DOHH2 (cell line): Measurements from ENCODE around the gene STPG2.

Experiments
- H3F3A ChIP-seq: fragments of 200-600 bp; sonication (generic), shearing (Covaris generic); 2 replicates; pipeline ENCODE4 v1.6.0; 2016; ENCODE audit warnings: antibody characterized with exemption, mild to moderate bottlenecking; ENCODE audit not compliant: control insufficient read depth, insufficient read depth
- H3K27ac ChIP-seq: fragments of 200-600 bp; sonication (generic); 2 replicates; pipeline ENCODE4 v1.5.1; 2014; ENCODE audit warnings: low read depth, mild to moderate bottlenecking, low read length, moderate library complexity
- H3K27me3 ChIP-seq: fragments of 200-600 bp; sonication (generic); 2 replicates; pipeline ENCODE4 v1.6.1; 2014; ENCODE audit warnings: mild to moderate bottlenecking, low read length, mixed read lengths; ENCODE audit not compliant: control insufficient read depth
- H3K36me3 ChIP-seq: fragments of 200-600 bp; sonication (generic); 2 replicates; pipeline ENCODE4 v1.6.1; 2014; ENCODE audit warnings: mild to moderate bottlenecking, low read length, moderate library complexity, mixed read lengths; ENCODE audit not compliant: control insufficient read depth
- H3K4me1 ChIP-seq: fragments of 200-600 bp; sonication (generic); 2 replicates; pipeline ENCODE4 v1.6.1; 2014; ENCODE audit warnings: mild to moderate bottlenecking, low read length, mixed read lengths; ENCODE audit not compliant: control insufficient read depth
- H3K4me2 ChIP-seq: fragments of 200-600 bp; sonication (generic); 2 replicates; pipeline ENCODE4 v1.6.0; 2014; ENCODE audit warnings: mild to moderate bottlenecking, low read length, moderate library complexity
- H3K4me3 ChIP-seq: fragments of 200-600 bp; sonication (generic); 2 replicates; pipeline ENCODE4 v1.5.1; 2014; ENCODE audit warnings: mild to moderate bottlenecking, low read length, mixed read lengths
- H3K79me2 ChIP-seq: fragments of 200-600 bp; sonication (generic); 2 replicates; pipeline ENCODE4 v1.6.1; 2014; ENCODE audit warnings: mild to moderate bottlenecking, low read length, mixed read lengths; ENCODE audit not compliant: control insufficient read depth
- H3K9me2 ChIP-seq: fragments of 200-600 bp; sonication (generic); replicated peaks from 2 replicates; pipeline ENCODE4 v1.6.1; 2014; ENCODE audit warnings: mild to moderate bottlenecking, low read length, mixed read lengths; ENCODE audit not compliant: control insufficient read depth
- H3K9me3 ChIP-seq: fragments of 200-600 bp; sonication (generic); 2 replicates; pipeline ENCODE4 v1.6.1; 2014; ENCODE audit warnings: antibody characterized with exemption, low read length, mixed read lengths; ENCODE audit not compliant: control insufficient read depth, insufficient read depth
- H4K20me1 ChIP-seq: fragments of 200-600 bp; sonication (generic); 2 replicates; pipeline ENCODE4 v1.6.0; 2014; ENCODE audit warnings: low read depth, mild to moderate bottlenecking, antibody characterized with exemption, low read length, moderate library complexity; ENCODE audit not compliant: control insufficient read depth, insufficient read depth
- EZH2phosphoT487 ChIP-seq: fragments of 200-600 bp; sonication (generic); IDR thresholded peaks from 2 replicates; pipeline ENCODE4 v1.6.1; 2017; ENCODE audit warnings: borderline replicate concordance, mild to moderate bottlenecking, antibody characterized with exemption, low read length, moderate library complexity, mixed read lengths
- TF ChIP-seq, protein P1 (sequence below): fragments of 200-600 bp; sonication (generic); IDR thresholded peaks from one replicate; pipeline ENCODE4 v1.5.1; 2014; ENCODE audit warnings: antibody characterized with exemption, mild to moderate bottlenecking, low read depth, low read length; ENCODE audit not compliant: poor library complexity, severe bottlenecking

STPG2 gene

DNA sequence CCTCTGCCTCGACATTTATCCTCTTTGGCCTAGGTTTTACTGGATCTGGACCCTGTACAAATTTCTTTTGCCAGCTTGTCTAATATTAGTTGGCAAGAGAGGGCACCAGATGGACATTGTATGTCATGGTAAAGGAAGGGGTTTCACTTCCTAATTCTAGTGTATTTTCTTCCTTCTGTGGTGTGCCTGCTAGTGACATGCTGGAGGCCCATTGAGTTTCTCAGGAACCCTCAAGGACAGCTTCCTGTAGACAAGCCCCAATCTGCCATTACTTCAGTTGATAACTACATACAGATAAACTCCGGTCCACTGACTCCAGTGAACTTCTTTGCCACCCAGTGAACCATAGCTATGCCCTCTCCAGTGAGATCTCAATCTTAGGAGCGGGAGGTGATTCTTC, 116.9 kb downstream of the STPG2 start:
- no peaks in the 10 kb centered on the region for H3K4me1 ChIP-seq

DNA sequence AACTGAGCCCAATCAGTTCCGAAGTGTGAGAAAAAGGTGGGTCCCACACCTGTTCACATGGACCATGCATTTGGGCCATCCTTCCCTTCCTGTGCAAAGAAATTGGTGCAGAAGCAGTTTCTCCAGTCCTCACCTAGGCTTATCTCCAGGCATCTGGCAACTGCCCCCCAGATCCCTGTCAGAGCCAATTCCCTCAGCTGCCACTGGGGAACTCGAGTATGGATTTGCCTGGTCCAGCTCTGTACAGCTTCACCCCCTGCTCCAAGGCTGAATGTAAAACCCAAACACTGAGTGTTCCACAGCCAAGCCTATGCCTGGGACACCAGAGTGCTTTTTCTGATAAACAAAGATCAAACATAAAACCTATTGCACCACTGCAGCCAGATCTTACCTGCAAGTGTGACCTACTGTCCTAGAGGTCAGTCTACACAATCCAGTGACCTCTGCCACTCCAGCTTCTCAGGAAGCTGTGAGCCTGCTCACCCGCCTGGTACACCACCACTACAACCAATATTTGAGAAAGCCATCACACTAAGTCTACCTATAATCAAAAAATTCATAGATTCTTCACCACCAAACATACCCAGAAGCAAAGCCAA, 136.4 kb downstream of the STPG2 start:
- Histone ChIP-seq H3K27me3 (no peaks in the 10 kb centered on the region), H3K9me3 (no peaks in the 10 kb centered on the region), H3K9me2 (no peaks in the 10 kb centered on the region), H3K36me3 (no peaks in the 10 kb centered on the region), H3K4me2 (no peak overlapping the region), H3F3A (no peaks in the 10 kb centered on the region), H3K79me2 (no peaks in the 10 kb centered on the region), H3K4me1 (no peaks in the 10 kb centered on the region), H3K4me3 (no peak overlapping the region), H3K27ac (no peak overlapping the region), H4K20me1 (no peaks in the 10 kb centered on the region)
- TF ChIP-seq, protein P1, sequence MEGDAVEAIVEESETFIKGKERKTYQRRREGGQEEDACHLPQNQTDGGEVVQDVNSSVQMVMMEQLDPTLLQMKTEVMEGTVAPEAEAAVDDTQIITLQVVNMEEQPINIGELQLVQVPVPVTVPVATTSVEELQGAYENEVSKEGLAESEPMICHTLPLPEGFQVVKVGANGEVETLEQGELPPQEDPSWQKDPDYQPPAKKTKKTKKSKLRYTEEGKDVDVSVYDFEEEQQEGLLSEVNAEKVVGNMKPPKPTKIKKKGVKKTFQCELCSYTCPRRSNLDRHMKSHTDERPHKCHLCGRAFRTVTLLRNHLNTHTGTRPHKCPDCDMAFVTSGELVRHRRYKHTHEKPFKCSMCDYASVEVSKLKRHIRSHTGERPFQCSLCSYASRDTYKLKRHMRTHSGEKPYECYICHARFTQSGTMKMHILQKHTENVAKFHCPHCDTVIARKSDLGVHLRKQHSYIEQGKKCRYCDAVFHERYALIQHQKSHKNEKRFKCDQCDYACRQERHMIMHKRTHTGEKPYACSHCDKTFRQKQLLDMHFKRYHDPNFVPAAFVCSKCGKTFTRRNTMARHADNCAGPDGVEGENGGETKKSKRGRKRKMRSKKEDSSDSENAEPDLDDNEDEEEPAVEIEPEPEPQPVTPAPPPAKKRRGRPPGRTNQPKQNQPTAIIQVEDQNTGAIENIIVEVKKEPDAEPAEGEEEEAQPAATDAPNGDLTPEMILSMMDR: no peak
- TF ChIP-seq EZH2phosphoT487: no peak

More for the DNA sequence above, 116.9 kb downstream of the STPG2 start:
- Histone ChIP-seq H3K27ac (no peak overlapping the region), H3K4me2 (no peak overlapping the region), H3K4me3 (no peak overlapping the region), H3K36me3 (no peaks in the 10 kb centered on the region), H3K9me3 (no peaks in the 10 kb centered on the region), H3F3A (no peaks in the 10 kb centered on the region), H4K20me1 (no peaks in the 10 kb centered on the region), H3K79me2 (no peaks in the 10 kb centered on the region), H3K27me3 (no peaks in the 10 kb centered on the region), H3K9me2 (no peaks in the 10 kb centered on the region)
- no peak for TF ChIP-seq EZH2phosphoT487
- TF ChIP-seq, protein P1: no peak

DNA sequence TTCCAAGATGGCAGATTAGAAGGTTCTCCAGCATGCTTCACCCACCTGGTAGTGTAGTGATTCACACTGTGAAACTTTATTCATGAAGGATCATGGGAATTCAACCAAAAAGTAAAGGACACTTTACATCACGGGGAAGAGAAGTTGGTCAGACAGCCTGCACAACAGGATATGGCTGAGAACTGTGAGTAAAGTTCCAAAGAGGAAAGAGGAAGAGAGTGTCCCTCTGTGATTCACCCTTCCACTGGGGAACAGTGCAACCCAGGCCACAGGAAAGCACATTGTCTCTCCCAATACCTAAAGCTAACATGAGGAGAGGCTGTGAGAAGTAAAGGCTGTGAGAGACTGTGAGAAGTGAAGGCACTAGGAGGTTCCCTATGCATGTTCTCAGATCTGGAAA, 137.2 kb downstream of the STPG2 start:
- H3K27ac ChIP-seq: no peak overlapping the region
- H3K9me2 ChIP-seq: no peaks in the 10 kb centered on the region
- no peaks in the 10 kb centered on the region for H3F3A ChIP-seq
- no peak overlapping the region for H3K4me2 ChIP-seq
- H3K36me3 ChIP-seq: no peaks in the 10 kb centered on the region
- no peaks in the 10 kb centered on the region for H3K4me1 ChIP-seq
- no peak overlapping the region for H3K4me3 ChIP-seq
- H3K79me2 ChIP-seq: no peaks in the 10 kb centered on the region
- no peaks in the 10 kb centered on the region for H3K27me3 ChIP-seq
- no peaks in the 10 kb centered on the region for H4K20me1 ChIP-seq
- H3K9me3 ChIP-seq: no peaks in the 10 kb centered on the region
- TF ChIP-seq, protein P1: no peak
- TF ChIP-seq EZH2phosphoT487: no peak
